Fibroblast of skin of scalp (primary cell): Measurements from ENCODE around the gene OIT3.
A peak's percentile ranks its signal among the peaks of the same experiment; 100 is the strongest.

Experiments
- DNase-seq: peaks from one replicate; pipeline ENCODE4 v3.0.0-alpha.2; 2013

Gene OIT3

GRCh38 chr10:72952642-72953158 lies 59.2 kb downstream of the OIT3 start:
- no peak for DNase-seq

- DNase-seq: no peak
Measured at GRCh38 chr10:72953687-72954086, 60.1 kb downstream of the OIT3 start.

GRCh38 chr10:72954230-72954595 lies 60.7 kb downstream of the OIT3 start:
- no peak for DNase-seq

- no peak for DNase-seq
Measured at GRCh38 chr10:72954596-72955554, 61.3 kb downstream of the OIT3 start, which contains the start of gene PLA2G12B. TSS of gene PLA2G12B (minus strand) at chr10:72954806. CDS start at chr10:72954685, 121 bp downstream.

GRCh38 chr10:72956001-72956400 lies 62.5 kb downstream of the OIT3 start:
- DNase-seq: no peak

GRCh38 chr10:72976886-72977285 lies 83.3 kb downstream of the OIT3 start:
- no peak for DNase-seq

GRCh38 chr10:72979709-72980108 lies 86.2 kb downstream of the OIT3 start:
- no peak for DNase-seq

- no peak for DNase-seq
Measured at GRCh38 chr10:72980348-72980747, 86.8 kb downstream of the OIT3 start.

GRCh38 chr10:72981028-72981881 lies 87.7 kb downstream of the OIT3 start:
- DNase-seq: no peak

GRCh38 chr10:72981882-72982529 lies 88.5 kb downstream of the OIT3 start:
- DNase-seq: peak; percentile 8
